ENCODE measurements around the gene GBP2.

DNA sequence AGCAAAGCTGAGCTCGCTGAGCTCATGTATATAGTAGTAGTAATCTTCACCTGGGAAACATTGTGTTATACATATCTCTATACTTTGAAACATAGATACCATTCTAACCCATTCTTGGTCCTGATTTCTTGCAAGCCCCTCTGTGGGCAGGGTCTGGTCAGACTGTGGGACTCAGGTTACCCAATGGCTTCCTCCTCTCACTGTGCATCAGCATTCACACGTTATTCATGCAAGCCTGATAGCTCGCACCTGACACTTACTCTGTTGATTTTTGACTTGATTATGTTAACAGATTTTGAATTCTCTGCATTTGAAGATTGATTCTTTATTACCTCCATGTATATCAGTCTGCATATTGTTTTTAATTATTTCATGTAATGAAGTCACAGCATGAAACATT, 48.6 kb upstream of the GBP2 start:
- TF ChIP-seq POLR2A (IDR thresholded peaks at IDR 0.05; ENCODE audit: low read depth) = no peak
- TF ChIP-seq, protein P1, sequence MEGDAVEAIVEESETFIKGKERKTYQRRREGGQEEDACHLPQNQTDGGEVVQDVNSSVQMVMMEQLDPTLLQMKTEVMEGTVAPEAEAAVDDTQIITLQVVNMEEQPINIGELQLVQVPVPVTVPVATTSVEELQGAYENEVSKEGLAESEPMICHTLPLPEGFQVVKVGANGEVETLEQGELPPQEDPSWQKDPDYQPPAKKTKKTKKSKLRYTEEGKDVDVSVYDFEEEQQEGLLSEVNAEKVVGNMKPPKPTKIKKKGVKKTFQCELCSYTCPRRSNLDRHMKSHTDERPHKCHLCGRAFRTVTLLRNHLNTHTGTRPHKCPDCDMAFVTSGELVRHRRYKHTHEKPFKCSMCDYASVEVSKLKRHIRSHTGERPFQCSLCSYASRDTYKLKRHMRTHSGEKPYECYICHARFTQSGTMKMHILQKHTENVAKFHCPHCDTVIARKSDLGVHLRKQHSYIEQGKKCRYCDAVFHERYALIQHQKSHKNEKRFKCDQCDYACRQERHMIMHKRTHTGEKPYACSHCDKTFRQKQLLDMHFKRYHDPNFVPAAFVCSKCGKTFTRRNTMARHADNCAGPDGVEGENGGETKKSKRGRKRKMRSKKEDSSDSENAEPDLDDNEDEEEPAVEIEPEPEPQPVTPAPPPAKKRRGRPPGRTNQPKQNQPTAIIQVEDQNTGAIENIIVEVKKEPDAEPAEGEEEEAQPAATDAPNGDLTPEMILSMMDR (IDR thresholded peaks at IDR 0.05) = no peak

Data from esophagus muscularis mucosa (tissue), 3 donors.